Activated CD8-positive, alpha-beta T cell treated with anti-CD3 and anti-CD28 coated beads for 36 hours (primary cell): ENCODE results near the gene UBR3. TPM values are rescaled to one million over a fixed set of nuclear protein-coding genes. Genes with fewer than 3 reads are reported as not detected.

Experiments
- ATAC-seq: fragments of 200-7000 bp; cut with Tn5 transposase; one replicate; pipeline ENCODE4 v1.10.0; 2021; ENCODE audit warnings: mild to moderate bottlenecking, moderate library complexity
- CTCF ChIA-PET: fragments of 350-600 bp; sonication (Branson Sonifier 250); formaldehyde crosslinking; loops from one replicate; lab custom pipeline; 2021; ENCODE audit warnings: antibody characterized with exemption; lab: Charles Lee
- POLR2A ChIA-PET: fragments of 350-600 bp; sonication (Branson Sonifier 250); formaldehyde crosslinking; loops from one replicate; lab custom pipeline; 2021; ENCODE audit warnings: antibody characterized with exemption; lab: Charles Lee
- DNase-seq: peaks from one replicate; pipeline ENCODE4 v3.0.0-alpha.2; 2020
- H3K27ac Mint-ChIP-seq: one replicate; pipeline ENCODE4 v1.8.0; 2021; ENCODE audit warnings: mild to moderate bottlenecking, mixed read lengths
- H3K27me3 Mint-ChIP-seq: one replicate; pipeline ENCODE4 v1.8.0; 2021; ENCODE audit warnings: mixed read lengths
- H3K36me3 Mint-ChIP-seq: one replicate; pipeline ENCODE4 v1.8.0; 2021; ENCODE audit warnings: low read depth, mixed read lengths
- H3K4me1 Mint-ChIP-seq: one replicate; pipeline ENCODE4 v1.8.0; 2021; ENCODE audit warnings: low read depth, mixed read lengths
- H3K4me3 Mint-ChIP-seq: one replicate; pipeline ENCODE4 v1.8.0; 2021; ENCODE audit warnings: mild to moderate bottlenecking, moderate library complexity, mixed read lengths
- H3K9me3 Mint-ChIP-seq: one replicate; pipeline ENCODE4 v1.8.0; 2021; ENCODE audit warnings: mixed read lengths
- CTCF ChIP-seq: fragments of 200-600 bp; IDR thresholded peaks from one replicate; pipeline ENCODE4 v1.8.0; 2022; ENCODE audit warnings: antibody characterized with exemption, mild to moderate bottlenecking
- intact Hi-C: fragments of 100-400 bp; cut with micrococcal nuclease; formaldehyde crosslinking; loops from one replicate; pipeline ENCODE4 v1.10.0; 2022
- total RNA-seq, 2 experiments: library from RNA; stranded (reverse); gene quantifications; one replicate each; pipeline ENCODE4 v1.2.3, GENCODE V29; 2021

The UBR3 gene
- total RNA-seq, 2 experiments from 2014 or later: 14.0 to 15.7 TPM

- H3K4me1 Mint-ChIP-seq: peaks cover 4% of the 10 kb centered on the region
- no peak for DNase-seq
- no peak overlapping the region for H3K27ac Mint-ChIP-seq
- no peak overlapping the region for H3K4me3 Mint-ChIP-seq
- no peak for ATAC-seq
- intact Hi-C loops: no loop called here
- TF ChIP-seq CTCF: no peak
- no peaks in the 10 kb centered on the region for H3K9me3 Mint-ChIP-seq
- H3K36me3 Mint-ChIP-seq: peaks cover 11% of the 10 kb centered on the region
- no peaks in the 10 kb centered on the region for H3K27me3 Mint-ChIP-seq
- ChIA-PET POLR2A (no interaction called here), CTCF (no interaction called here)
Observed at GRCh38 chr2:169982929-169983328, 155.7 kb downstream of the UBR3 start.

GRCh38 chr2:169983506-169983905 is 156.3 kb downstream of the UBR3 start:
- CTCF ChIA-PET: no interaction called here
- no peak for TF ChIP-seq CTCF
- no peak for DNase-seq
- no peaks in the 10 kb centered on the region for H3K9me3 Mint-ChIP-seq
- no peak overlapping the region for H3K27ac Mint-ChIP-seq
- no peak overlapping the region for H3K4me3 Mint-ChIP-seq
- POLR2A ChIA-PET: no interaction called here
- H3K36me3 Mint-ChIP-seq: peaks cover 10% of the 10 kb centered on the region
- ATAC-seq: no peak
- no peaks in the 10 kb centered on the region for H3K27me3 Mint-ChIP-seq
- intact Hi-C loops: no loop called here
- H3K4me1 Mint-ChIP-seq: peaks cover 4% of the 10 kb centered on the region

GRCh38 chr2:169984145-169984544 is 156.9 kb downstream of the UBR3 start:
- no peak for TF ChIP-seq CTCF
- ATAC-seq: no peak
- Mint-ChIP-seq H3K27ac (no peak overlapping the region), H3K4me3 (no peak overlapping the region), H3K9me3 (no peaks in the 10 kb centered on the region), H3K4me1 (peaks cover 4% of the 10 kb centered on the region), H3K36me3 (peaks cover 11% of the 10 kb centered on the region), H3K27me3 (no peaks in the 10 kb centered on the region)
- CTCF ChIA-PET: no interaction called here
- no peak for DNase-seq
- POLR2A ChIA-PET: no interaction called here
- intact Hi-C loops: no loop called here

- Mint-ChIP-seq H3K4me1 (no peaks in the 10 kb centered on the region), H3K27ac (no peak overlapping the region), H3K4me3 (no peak overlapping the region), H3K27me3 (no peaks in the 10 kb centered on the region), H3K9me3 (peaks cover under 1% of the 10 kb centered on the region), H3K36me3 (peaks cover 15% of the 10 kb centered on the region)
- intact Hi-C loops: no loop called here
- ChIA-PET CTCF (no interaction called here), POLR2A (no interaction called here)
- DNase-seq (no peak), ATAC-seq (no peak)
- TF ChIP-seq CTCF: no peak
Observed at GRCh38 chr2:169994752-169995151, 167.5 kb downstream of the UBR3 start.

- no peaks in the 10 kb centered on the region for H3K4me1 Mint-ChIP-seq
- H3K27me3 Mint-ChIP-seq: no peaks in the 10 kb centered on the region
- DNase-seq (no peak), ATAC-seq (no peak)
- POLR2A ChIA-PET: no interaction called here
- intact Hi-C loops: no loop called here
- CTCF ChIA-PET: no interaction called here
- no peak for TF ChIP-seq CTCF
- no peak overlapping the region for H3K4me3 Mint-ChIP-seq
- H3K27ac Mint-ChIP-seq: no peak overlapping the region
- no peaks in the 10 kb centered on the region for H3K9me3 Mint-ChIP-seq
- H3K36me3 Mint-ChIP-seq: peaks cover 16% of the 10 kb centered on the region
Observed at GRCh38 chr2:169997140-169997887, 170.1 kb downstream of the UBR3 start.
